ENCODE measurements around the gene SYNJ2.

DNA sequence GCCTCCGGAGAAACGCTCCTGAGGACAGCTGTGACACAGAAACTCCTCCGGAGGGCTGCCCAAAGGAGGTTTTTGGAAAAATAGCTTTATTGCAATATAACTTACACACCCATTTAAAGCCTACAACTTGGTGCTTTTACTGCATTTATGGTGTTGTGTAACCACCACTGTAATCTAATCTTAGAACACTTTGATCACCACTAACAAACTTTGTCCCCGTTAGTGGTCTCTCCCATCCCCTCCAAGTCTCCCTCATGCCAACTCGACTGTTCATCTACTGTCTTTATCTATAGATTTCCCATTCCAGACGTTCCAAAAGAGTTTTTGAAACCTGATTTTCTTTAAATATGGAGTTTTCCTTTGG is 62.8 kb downstream of the SYNJ2 start:
- TF ChIP-seq CTCF (IDR thresholded peaks at IDR 0.05) (no peak), POLR2A (IDR thresholded peaks at IDR 0.05) (no peak)
